HL-60 (cell line): Measurements from ENCODE around the gene SEPSECS.

Experiments used
- DNase-seq, 2 experiments: peaks; one replicate each; pipeline ENCODE4 v3.0.0-alpha.2; 2010 to 2020; ENCODE audit warnings: low read depth in 1 of 2, low spot score in 1 of 2
- H3K27ac ChIP-seq: fragments of 250-450 bp; sonication (Bioruptor Pico); replicated peaks from 2 replicates; pipeline ENCODE4 v1.5.1; 2020; ENCODE audit warnings: mild to moderate bottlenecking, moderate library complexity
- H3K27me3 ChIP-seq: fragments of 250-450 bp; sonication (Bioruptor Pico); 2 replicates; pipeline ENCODE4 v1.5.1; 2021; ENCODE audit warnings: mild to moderate bottlenecking, moderate library complexity; ENCODE audit not compliant: insufficient read depth, poor library complexity, severe bottlenecking
- H3K4me3 ChIP-seq: replicated peaks from 2 replicates; pipeline ENCODE4 v1.5.1; 2011; ENCODE audit warnings: mild to moderate bottlenecking, control low read depth, low read length; ENCODE audit not compliant: insufficient read depth
- GABPA ChIP-seq: IDR thresholded peaks from 2 replicates; pipeline ENCODE4 v1.6.1; 2012; ENCODE audit warnings: low read depth
- POLR2AphosphoS5 ChIP-seq: IDR thresholded peaks from 2 replicates; pipeline ENCODE4 v1.6.1; 2012; ENCODE audit warnings: low read depth
- SPI1 ChIP-seq: IDR thresholded peaks from 2 replicates; pipeline ENCODE4 v1.6.1; 2012; ENCODE audit warnings: low read depth, mild to moderate bottlenecking, borderline replicate concordance
- TF ChIP-seq, protein P1 (sequence below): IDR thresholded peaks from one replicate; pipeline ENCODE4 v1.5.1; 2011; ENCODE audit warnings: low read length, control low read depth, inconsistent platforms; ENCODE audit not compliant: insufficient read depth
- TF ChIP-seq, protein P2 (sequence below): IDR thresholded peaks from 2 replicates; pipeline ENCODE4 v1.6.1; 2012; ENCODE audit warnings: low read depth; ENCODE audit not compliant: insufficient replicate concordance

Gene SEPSECS

DNA sequence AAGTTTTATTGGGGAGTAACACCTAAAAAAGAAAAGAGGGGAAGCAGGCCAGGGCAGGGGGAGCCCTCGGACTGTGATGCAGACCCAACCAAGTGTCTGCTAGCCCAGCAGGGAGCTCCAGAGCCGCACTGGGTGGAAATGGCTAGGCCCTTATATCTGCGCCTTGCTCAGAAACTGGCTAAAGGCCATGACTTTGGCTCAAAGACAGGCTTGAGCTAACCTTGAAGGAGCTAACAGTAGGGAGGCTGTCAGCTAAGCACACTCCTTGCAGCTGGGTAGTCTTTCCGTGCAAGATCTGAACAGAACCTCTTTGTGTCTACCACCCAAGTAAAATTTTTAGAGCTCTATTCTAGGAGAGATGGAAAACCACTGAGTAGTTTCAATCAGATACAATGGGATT is 43.0 kb downstream of the SEPSECS start:
- TF ChIP-seq, protein P1, sequence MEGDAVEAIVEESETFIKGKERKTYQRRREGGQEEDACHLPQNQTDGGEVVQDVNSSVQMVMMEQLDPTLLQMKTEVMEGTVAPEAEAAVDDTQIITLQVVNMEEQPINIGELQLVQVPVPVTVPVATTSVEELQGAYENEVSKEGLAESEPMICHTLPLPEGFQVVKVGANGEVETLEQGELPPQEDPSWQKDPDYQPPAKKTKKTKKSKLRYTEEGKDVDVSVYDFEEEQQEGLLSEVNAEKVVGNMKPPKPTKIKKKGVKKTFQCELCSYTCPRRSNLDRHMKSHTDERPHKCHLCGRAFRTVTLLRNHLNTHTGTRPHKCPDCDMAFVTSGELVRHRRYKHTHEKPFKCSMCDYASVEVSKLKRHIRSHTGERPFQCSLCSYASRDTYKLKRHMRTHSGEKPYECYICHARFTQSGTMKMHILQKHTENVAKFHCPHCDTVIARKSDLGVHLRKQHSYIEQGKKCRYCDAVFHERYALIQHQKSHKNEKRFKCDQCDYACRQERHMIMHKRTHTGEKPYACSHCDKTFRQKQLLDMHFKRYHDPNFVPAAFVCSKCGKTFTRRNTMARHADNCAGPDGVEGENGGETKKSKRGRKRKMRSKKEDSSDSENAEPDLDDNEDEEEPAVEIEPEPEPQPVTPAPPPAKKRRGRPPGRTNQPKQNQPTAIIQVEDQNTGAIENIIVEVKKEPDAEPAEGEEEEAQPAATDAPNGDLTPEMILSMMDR = no peak
- TF ChIP-seq, protein P2, sequence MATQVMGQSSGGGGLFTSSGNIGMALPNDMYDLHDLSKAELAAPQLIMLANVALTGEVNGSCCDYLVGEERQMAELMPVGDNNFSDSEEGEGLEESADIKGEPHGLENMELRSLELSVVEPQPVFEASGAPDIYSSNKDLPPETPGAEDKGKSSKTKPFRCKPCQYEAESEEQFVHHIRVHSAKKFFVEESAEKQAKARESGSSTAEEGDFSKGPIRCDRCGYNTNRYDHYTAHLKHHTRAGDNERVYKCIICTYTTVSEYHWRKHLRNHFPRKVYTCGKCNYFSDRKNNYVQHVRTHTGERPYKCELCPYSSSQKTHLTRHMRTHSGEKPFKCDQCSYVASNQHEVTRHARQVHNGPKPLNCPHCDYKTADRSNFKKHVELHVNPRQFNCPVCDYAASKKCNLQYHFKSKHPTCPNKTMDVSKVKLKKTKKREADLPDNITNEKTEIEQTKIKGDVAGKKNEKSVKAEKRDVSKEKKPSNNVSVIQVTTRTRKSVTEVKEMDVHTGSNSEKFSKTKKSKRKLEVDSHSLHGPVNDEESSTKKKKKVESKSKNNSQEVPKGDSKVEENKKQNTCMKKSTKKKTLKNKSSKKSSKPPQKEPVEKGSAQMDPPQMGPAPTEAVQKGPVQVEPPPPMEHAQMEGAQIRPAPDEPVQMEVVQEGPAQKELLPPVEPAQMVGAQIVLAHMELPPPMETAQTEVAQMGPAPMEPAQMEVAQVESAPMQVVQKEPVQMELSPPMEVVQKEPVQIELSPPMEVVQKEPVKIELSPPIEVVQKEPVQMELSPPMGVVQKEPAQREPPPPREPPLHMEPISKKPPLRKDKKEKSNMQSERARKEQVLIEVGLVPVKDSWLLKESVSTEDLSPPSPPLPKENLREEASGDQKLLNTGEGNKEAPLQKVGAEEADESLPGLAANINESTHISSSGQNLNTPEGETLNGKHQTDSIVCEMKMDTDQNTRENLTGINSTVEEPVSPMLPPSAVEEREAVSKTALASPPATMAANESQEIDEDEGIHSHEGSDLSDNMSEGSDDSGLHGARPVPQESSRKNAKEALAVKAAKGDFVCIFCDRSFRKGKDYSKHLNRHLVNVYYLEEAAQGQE = no peak
- no peak for TF ChIP-seq GABPA
- TF ChIP-seq POLR2AphosphoS5 = no peak
- no peak for TF ChIP-seq SPI1
- DNase-seq = no peak
- Histone ChIP-seq H3K27me3 (no peaks in the 10 kb centered on the region), H3K4me3 (no peak overlapping the region), H3K27ac (no peak overlapping the region)

DNA sequence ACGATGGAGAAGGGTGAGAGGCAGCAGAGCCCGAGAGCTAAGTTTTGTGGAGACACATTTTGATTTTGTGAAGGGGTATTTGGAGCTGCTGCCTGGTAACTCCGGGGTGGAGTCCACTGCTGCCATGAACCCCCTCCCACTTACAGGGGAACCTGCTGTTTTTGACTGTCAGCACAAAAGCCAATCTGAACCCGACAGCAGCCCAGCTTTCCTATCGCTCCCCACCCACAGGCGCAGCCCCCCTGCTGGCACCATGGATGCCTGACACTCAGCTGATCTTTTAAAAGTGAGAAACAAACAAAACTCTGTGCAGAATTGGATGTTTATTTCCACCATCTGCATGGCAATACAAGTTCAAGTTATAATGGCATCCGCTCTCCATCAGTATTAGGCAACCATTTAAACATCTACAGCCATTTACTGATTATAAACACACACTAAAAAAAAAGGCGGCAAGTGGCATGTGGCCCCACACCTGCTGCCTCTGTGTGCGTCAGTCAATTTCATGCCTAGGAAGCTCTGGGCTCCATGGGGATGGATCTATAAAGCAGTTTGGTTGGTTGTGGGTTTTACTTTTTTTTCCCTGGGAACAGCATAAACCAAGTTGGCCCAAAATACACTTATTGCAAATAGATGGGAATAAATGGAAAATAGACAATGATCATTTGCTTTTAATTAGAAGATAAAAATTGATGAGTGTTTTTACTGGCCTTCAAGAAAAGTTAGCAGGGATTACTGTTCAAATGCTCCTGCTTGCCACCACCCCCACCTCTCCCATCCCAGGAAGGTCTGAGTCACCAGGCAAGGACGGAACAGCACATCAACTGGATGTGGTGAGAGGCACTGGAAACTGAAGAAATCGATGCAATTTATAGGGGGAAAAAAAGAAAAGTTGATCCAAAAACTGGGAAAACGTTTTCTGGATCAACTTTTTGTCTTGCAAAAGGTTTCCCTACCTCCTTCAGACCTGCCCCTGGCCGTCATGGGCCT is 46.0 kb downstream of the SEPSECS start:
- H3K27ac ChIP-seq = no peak overlapping the region
- no peaks in the 10 kb centered on the region for H3K27me3 ChIP-seq
- no peak overlapping the region for H3K4me3 ChIP-seq
- DNase-seq = no peak
- TF ChIP-seq, protein P2 = no peak
- TF ChIP-seq SPI1 (no peak), POLR2AphosphoS5 (no peak), GABPA (no peak)
- TF ChIP-seq, protein P1 = no peak

DNA sequence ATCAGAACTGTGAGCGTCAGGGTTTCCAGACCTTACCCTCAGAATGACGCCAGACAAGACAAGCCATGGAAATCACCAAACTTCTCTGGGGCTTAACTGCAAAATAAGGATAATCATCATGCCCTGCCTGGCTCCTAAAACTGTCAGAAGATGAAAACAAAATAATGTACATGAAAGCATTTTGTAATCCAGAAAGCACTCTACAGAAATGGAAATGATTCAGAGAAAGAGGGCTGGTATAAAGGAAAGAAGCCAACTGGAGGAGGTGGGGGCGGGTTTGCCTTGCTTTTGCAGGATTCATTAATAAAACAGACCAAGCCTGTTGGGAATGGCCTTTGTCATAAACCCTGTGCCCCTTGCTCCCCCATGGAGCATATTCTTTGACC is 47.3 kb downstream of the SEPSECS start:
- TF ChIP-seq POLR2AphosphoS5 (no peak), SPI1 (no peak), GABPA (no peak)
- TF ChIP-seq, protein P1 = no peak
- TF ChIP-seq, protein P2 = no peak
- H3K27ac ChIP-seq = no peak overlapping the region
- no peak for DNase-seq
- H3K27me3 ChIP-seq = no peaks in the 10 kb centered on the region
- H3K4me3 ChIP-seq = no peak overlapping the region
